HG03442 (cell line): Measurements from ENCODE around the gene PRRT3.
A peak's percentile ranks its signal among the peaks of the same experiment; 100 is the strongest.

ENCODE experiments used
- ATAC-seq: cut with Tn5 transposase; IDR thresholded peaks from one replicate; pipeline ENCODE4 v1.9.1; 2021; ENCODE audit warnings: mild to moderate bottlenecking, moderate library complexity; ENCODE audit not compliant: unreplicated experiment

The PRRT3 gene

DNA sequence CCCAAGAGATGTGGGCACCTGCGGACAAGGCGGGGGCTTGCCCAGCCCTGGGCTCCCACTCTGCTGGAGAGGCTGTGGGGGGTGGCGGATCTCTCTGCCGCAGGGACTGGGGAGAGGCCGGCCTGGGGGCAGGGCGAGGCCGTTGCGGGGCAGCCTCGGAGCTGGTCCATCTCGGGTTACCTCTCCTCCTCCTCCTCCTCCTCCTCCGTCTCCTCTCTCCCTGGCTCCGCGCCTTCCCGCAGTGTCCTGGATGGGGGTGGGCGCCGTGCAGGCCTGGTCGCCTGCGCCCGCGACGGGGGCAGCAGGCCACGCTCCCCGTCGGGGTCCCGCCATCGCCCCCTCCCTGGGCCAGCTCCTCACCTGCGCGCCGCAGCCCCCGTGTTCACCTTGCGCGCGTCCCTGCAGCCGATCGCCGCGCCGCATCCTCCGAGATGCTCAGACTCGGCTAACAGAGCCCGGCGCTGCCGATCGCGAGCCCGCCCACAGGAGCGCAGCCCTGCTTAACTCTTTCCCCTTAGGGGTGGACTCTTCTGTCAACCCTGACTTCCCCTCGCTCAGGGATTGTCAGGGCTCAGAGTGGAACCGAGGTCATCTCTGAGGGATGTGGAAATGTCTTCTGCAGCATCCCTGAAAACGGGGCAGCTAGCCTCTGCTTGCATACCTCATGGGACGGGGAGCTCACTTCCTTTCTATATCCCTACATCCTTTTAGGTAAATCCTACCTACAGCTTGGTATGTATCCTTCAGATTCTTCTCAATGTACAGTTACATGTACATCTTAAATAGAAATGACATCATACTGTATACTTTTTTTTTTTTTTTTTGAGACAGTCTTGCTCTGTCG is at the start of gene PRRT3:
Gene PRRT3 (minus strand): TSS at position 447 of the 844 bp plus-strand sequence. CDS start 2,293 bp downstream, outside the sequence.
- ATAC-seq: peak; percentile 79

DNA sequence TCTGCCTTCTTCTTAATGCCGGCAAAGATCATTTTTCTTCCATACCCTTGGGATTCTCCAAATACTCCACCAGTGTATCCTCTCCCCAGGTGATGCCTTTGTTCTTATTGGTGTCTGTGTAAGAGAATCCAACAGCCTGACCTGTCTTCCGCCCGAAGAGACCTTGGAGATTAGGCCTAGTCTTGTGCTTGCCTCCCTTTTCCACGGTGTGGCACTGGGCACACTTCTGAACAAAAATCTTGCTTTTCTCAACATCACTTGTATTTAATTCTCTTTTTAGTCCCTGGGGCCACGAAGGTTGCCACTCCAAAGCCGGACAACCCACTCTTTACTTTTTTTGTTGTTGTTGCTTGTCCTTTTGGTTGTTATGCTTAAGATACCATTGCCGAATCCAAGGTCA is 48.5 kb upstream of the PRRT3 start:
- ATAC-seq: no peak

DNA sequence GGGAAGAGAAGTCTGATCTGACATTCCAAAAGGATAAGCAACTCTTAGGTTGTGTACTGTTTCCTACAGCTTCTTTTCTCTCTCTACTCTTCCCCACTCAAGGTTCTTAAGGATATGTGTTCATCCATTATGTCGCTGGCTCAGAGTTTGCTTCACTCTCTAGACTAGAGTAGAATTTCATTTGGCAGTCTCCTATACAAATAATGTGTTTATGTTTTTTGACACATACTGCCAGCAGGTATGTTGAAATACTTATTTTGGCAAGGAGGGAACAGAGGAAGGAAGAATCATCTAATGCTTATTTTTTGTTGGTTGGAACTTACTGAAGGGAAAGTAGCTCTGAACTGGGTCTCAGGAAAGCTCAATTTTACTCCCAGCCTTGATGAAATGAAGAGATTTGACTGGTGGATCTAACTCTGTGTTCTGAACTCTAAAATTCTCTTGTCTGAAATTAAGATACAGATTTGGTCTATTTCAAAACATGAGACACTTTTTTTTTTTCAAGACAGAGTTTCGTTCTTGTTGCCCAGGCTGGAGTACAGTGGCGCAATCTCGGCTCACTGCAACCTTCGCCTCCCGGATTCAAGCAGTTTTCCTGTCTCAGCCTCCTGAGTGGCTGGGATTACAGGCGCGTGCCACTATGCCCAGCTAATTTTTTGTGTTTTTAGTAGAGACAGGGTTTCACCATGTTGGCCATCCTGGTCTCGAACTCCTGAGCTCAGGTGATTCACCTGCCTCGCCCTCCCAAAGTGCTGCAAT is 42.1 kb upstream of the PRRT3 start:
- no peak for ATAC-seq

DNA sequence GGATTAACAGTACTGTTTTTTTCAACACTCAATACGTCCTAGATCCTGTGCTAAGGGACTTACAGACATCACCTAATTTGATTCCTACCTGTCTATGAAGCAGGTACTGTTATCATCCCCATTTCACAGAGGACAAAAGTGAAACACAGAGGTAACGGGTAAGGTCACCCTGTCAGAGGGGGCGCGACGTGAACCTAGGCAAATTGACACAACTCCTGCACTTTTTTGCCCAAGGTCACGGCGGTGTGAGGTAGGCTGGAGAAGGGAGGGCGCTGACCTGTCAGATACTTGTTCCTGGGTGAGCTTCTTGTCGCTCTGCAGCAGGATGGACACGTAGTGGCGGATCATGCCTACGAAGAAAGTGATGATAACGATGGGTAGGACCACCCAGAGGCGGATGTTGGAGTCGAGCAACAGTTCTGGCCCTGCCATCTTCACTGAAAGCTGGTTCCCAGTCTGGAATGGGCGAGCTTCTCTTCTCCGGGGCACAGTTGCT is 34.1 kb upstream of the PRRT3 start:
- peak; percentile 31 for ATAC-seq

DNA sequence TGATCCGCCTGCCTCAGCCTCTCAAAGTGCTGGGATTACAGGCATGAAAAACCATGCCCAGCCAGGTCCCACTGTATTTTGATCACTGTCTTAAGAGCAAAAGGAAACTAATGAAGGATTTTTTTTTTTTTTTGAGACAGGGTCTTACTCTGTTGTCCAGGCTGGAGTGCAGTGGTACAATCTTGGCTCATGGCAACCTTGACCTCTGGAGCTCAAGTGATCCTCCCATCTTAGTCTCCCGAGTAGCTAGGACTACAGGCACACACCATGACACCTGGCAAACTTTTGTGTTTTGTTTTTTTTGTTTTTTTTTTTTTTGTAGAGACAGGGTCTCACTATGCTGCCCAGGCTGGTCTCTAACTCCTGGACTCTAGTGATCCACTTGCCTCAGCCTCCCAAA is 28.0 kb upstream of the PRRT3 start:
- ATAC-seq: no peak

DNA sequence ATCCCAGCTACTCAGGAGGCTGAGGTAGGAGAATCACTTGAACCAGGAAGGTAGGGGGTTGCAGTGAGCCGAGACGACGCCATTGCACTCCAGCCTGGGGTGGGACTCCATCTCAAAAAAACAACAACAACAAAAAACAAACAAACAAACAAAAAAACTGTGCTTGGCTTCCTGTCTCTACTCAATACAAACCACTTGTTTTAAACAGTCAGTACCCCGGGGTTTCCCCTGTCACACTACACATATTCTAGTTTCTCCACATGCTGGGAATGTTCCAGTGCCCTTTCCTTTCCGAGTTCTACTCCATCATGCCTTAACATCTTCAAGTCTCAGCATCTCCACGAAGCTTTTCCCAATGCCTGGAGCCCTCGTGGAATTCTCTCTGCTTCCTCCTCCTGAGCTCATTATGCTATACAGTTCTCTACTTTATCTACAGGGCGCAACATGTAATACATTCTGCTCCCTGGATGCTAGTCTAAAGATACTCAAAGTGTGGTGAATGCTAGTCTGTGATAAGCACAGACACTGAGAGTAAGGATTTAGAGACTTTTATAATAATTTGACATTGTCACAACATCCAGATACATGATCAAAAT is 26.6 kb upstream of the PRRT3 start:
- no peak for ATAC-seq

DNA sequence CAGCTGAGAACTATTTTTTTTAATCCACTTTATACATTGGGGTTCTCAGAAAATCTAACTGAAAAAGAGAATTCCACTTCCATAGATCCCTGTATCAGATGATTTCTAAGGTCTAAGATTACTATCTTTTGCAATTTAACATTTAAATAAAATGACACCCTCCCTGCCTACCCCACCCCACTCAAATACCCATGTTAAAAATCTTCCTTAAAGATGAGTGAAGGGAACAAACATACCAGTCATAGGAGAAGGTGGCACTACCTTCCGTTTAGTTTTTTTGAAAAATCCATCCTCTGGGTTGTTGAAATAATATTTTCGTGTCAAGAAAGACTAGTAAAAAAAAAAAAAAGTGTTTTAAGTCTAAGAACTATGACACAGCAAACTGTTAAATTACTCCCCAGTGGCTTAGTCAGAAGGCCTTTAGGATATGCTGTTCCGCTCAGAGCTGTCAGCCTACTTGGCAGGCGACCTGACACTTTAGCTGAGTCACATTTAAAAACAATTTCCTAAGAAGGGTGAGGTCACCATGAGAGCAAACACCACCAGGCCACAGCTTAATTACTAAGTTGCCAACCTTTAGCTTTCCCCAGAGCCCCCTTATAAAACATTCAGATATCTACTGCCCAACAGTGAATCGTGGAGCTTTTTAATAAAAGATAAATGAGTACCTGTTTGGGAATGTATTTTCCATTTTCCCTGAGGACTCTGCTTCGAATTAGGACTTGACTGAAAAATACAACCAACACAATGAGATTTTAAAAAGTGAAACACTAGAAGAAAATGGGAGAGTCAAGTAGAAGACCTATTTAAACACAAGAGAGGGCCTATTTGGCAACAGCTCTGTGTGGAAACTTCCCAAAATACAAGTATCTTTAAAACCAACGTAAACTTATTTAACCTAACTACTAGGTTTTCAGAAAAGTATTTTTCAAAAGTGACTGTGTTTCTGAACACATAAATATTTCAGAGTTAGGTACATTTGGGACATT is 24.8 kb upstream of the PRRT3 start:
- ATAC-seq: no peak

DNA sequence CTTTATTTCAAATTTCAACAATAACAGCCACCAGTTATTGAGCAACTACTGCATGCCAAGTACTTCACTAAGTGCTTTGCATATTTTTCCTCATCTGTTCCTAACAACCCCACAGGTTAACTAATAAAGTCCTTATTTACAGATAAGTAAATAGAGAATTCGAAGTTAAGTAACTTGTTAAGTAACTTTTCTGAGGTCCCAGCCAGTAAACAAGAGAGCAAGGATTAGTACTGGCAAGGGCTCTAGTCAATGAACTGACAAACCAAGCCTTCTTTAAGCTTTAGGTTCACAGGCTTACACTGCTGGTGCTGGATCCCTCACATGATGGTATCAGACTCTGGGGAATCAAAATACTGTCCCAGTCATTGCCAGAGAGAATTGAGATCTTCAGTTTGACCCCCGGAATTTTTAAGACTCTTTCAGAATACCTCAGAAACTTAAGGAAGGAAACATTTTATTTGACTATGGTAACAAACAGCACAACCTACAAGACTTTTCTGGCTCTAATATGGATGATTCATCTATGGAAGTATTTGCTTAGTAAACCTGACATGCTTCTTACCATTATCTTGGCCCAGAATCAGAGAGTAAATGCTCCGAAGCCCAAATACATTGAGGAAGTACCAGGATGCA is 17.9 kb upstream of the PRRT3 start:
- ATAC-seq: no peak

DNA sequence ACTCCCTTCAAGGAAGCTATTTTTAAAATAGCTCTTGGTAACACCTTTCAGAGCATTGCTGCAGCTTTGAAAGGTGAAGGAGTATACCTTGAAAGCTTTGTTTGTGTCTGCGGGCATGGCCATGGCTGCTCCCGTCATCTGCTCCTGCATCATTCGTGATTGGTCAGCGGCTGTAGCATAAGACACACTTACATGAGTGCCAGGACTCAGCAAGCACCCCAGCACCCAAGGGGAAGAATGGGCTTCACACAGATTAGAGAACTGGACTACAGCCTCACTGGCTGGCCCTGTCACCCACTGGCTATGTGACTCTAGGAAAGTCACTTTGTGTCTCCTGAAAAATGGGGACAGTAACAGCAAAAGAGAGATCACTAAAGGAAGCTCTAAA is 17.4 kb upstream of the PRRT3 start:
- no peak for ATAC-seq

DNA sequence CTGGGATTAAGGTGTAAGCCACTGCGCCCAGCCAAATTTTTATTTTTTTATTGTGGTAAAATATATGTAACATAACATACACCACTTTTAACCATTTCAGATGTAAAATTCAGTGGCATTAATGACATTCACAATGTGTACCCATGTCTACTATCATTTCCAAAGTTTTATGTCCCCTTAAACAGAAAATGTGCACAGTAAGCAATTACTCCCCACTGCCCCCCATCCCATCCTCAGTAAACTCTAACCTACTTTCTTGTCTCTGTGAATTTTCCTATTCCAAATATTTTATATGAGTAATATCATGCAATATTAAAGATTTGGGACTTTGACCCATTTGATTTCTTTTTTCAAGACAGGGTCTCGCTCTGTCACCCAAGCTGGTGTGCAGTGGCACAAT is 14.6 kb upstream of the PRRT3 start:
- no peak for ATAC-seq

DNA sequence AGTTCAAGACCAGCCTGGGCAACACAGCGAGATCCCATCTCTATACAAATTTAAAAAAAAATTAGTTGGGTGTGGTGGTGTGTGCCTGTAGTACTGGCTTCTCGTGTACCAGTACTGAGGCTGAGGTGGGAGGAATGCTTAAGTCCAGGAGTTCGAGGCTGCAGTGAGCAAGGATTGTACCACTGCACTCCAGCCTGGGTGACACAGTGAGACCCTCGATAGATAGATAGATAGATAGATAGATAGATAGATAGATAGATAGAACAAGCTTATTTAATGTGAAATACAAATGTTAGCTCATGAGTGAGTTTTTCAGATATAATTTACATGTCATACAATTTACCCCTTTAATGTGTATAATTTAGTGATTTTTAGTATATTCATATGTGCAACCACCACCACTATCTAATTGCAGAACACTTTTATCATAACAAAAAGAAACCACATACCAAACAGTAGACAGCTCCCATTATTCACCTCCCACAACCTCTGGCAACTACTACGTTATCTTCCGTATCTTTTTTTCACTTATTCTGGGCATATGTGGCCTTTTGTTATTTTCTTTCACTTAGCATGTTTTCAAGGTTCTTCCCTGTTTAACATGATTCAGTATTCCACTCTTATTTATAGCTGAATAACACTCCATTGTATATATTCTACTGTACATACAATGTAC is 13.1 kb upstream of the PRRT3 start:
- no peak for ATAC-seq

DNA sequence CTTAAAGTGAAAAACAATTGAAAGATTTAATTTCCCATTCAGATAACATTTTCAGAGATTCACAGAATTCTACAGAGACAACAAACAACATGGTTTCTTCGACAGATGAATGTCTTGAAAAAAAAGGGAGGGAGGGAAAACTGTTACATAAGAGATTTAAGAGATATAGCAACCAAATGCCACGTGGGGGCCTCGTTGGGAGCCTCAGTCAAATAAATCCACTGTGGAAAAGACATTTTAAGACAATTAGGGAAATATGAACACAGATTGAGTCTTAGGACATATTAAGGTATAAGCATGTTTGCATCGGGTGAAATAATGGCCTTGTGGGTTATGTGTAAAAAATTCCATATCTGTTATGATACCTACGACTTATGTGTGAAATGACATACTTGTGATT is 5.0 kb upstream of the PRRT3 start:
- ATAC-seq: no peak

DNA sequence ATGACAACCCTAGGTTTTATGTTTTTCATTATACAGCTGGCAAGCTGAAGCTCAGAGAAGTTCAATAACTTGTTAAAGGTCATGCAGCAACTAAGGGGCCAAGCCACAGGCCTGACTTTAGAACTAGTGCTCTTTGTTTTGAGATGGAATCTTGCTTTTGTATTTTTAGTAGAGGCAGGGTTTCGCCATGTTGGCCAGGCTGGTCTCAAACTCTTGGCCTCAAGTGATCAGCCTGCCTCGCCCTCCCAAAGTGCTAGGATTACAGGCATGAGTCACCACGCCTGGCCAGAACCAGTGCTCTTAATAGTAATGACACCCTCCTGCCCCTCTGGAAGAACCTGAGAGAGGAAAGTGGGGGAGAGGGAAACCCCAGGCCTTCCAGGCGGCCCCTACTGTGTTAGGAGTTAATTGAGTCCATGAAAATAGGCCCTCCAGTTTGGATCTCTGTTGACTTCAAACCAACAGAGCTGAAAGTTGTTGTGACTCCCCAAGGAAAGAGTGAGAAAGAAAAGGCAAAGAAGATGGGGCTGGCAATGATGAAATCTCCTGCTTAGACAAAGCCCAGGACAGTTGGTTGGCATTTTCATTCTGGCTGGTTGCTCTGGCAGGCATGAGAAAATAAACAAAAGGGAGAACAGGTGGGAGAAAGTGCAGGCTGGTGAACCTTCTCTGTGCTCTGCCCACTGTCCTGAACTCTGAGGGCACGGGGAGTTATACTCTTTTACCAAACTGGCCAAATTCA is 3.6 kb upstream of the PRRT3 start:
- no peak for ATAC-seq

DNA sequence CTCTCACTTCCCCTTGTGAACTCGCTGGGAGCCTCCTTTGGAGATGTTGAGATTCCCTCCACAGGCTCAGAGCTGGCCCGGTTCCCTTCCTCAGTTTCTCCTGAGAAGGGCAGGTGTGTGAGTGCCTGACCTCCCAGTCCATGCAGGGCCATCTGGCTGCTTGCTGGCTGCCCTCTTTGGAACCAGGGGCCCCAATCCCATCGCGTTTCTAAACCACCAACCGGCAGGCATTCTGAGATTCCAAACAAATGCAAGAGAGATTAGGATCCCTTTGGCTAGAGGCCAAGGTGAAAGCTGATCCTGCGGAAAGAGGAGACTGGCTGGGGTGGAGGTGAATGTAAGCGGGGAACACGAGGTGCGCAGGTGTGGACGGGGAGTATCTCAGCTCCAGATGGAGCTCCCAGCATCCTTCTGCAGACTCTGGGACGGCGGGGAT is 2.9 kb upstream of the PRRT3 start:
- ATAC-seq: no peak

DNA sequence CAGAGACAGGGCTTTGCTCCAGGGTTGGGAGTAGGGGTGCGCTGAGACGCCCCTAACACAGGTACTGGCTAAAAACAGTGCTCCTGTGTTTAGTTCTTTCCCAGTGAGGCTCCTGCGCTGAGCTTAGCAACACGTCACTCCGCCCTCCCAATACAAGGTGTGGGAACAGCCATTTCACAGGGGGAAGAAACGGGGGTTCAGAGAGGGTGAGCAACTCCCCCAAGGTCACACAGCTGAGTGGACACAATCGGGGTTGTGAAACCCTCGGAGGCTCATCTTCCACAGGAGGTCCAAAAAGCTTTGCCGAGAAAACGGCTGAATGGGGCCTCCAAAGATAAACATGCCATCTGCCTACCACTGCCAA is 628 bp downstream of the PRRT3 start:
- ATAC-seq: no peak

DNA sequence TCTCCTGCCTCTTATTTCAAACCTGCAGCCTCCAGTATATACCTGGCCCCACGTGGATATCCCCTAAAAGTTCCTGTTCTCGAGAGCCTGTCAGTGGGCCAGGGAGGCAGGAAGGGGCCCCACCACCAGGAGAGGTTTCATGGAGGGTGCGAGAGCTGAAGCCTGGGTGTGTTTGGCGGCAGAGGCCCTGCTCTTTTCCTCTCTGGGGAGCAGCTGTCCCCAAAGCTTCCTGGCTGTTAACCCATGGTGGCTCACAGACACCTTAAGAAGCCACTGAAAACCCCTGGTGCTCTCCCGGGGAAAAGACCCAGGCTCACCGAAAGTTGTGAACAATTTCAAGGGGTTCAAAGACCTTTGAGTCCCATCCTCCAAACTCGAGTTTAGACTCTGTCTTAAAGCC is 1.1 kb downstream of the PRRT3 start:
- no peak for ATAC-seq

DNA sequence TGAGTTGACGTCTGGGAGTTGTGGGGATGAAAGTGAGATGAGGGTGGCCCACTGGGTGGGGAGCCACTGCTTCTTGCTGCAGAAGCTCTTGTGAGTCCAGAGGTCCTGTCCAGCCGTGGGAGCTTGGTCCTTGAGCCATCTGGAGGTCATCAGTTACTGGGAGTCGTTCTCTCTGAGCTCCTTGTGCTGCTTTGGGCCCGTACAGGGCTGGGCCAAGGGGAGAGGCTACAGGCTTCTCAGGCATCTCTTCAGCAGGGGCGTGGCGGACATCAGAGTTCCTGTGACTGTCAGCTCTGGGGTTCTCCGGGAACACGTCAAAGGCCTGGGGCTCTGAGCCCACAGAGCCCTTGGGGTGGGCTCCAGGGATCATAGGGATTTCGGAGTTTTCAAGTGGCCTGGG is 2.6 kb downstream of the PRRT3 start:
- ATAC-seq: no peak

DNA sequence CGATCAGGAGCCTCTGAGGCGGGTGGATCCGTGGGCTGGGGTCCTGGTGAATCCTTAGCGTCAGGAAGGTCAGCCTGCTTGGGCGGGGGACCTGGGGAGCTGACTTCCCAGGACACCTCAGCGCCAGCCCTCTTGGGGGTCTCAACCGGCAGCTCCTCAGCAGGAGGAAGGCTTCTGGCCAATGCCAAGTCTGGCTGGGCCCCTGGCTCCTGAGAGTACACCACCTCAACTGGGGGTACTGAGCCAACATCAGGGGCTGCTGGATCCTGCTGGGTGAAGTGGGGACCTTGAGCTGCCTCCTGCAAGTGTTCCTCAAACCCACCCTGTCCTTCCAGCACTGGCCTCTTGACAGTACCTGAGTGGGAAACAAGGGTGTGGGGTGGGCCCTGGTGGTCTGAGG is 3.1 kb downstream of the PRRT3 start:
- ATAC-seq: no peak

DNA sequence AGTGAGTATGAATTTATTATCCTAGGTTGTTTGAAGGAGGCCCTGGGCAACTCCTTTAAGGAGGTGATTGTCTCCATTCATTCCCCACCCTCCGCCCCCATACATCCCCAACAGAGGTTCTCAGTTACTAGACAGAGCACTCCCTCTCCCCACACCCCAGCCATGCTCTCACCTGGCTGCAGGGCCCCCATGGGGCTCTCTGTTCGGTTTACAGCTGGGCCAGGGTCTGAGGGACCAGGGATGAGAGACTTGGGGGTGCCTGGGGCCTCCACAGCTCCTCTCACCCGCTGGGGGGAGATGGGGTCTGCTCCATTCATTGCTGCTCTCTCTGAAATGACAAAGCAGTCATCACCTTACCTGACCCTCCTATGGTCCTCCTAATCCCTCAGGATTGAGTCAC is 3.6 kb downstream of the PRRT3 start:
- no peak for ATAC-seq
